ENCODE measurements around the gene ERC2. TPM values are rescaled to one million over a fixed set of nuclear protein-coding genes. Genes with fewer than 3 reads are reported as not detected.

Gene ERC2
- total and polyA plus RNA-seq, 8 donors = 1.2 to 4.8 (median 2.3) TPM

DNA sequence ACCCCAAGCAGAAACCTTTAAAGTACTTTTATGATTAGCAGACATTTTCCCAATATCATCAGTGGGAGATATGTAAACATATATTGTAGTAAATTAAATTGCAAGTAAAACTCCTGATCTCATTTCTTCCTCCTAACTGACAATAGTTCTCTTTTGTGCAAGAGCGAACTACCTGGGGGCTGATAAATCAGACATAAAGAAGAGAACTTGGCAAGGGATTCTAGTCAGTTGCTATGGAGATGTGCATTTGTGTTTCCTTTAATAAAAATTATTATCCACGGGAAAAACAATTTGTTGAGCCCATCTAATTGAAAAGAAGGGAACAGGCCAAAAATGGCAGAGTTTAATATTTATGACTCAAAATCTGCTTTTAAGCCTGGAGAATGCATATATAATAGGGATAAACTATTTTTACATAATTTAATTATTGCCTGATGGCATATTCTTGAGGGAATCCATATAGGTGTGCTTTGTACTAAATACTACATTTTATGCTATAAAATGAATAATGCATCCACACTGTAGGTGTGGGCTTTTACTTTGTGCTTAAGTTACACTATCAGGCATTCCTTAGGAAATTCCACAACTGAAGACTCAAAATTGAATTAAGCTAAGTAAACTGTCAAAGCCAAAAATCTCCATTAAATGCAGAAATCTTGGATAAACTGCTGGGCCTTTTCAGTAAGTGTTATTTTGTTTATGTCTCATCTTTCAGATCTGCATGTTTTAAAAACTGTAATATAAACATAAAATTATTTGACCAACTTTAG, 258.1 kb downstream of the ERC2 start:
- Histone ChIP-seq H3K27me3 (no peaks in the 10 kb centered on the region), H3K36me3 (no peaks in the 10 kb centered on the region), H3K27ac (no peak overlapping the region), H3K4me3 (no peak overlapping the region), H3K9me3 (no peaks in the 10 kb centered on the region), H3K4me1 (no peaks in the 10 kb centered on the region)
- intact Hi-C loops (cut with DNase I) = no loop called here
- DNase-seq = no peak
- ATAC-seq = no peak
- FAIRE-seq = no peak
- no peak for TF ChIP-seq CTCF (IDR thresholded peaks at IDR 0.05)
- WGBS, 2 donors = 84 to 85% methylated on average over 2 of the region's 2 CpGs

- no peak for DNase-seq
- no peak for ATAC-seq
- intact Hi-C loops (cut with DNase I) = no loop called here
- no peak for TF ChIP-seq CTCF (IDR thresholded peaks at IDR 0.05)
- Histone ChIP-seq H3K36me3 (no peaks in the 10 kb centered on the region), H3K4me1 (no peaks in the 10 kb centered on the region), H3K27ac (no peak overlapping the region), H3K9me3 (no peaks in the 10 kb centered on the region), H3K27me3 (no peaks in the 10 kb centered on the region), H3K4me3 (no peak overlapping the region)
- FAIRE-seq = no peak
- 87 to 89% methylated on average over 4 of the region's 4 CpGs for WGBS, 2 donors
Measured at GRCh38 chr3:56207922-56208321, 260.3 kb downstream of the ERC2 start.

GRCh38 chr3:56205406-56205805, 262.9 kb downstream of the ERC2 start:
- Histone ChIP-seq H3K4me1 (no peaks in the 10 kb centered on the region), H3K36me3 (no peaks in the 10 kb centered on the region), H3K9me3 (no peaks in the 10 kb centered on the region), H3K27me3 (no peaks in the 10 kb centered on the region), H3K27ac (no peak overlapping the region), H3K4me3 (no peak overlapping the region)
- no peak for FAIRE-seq
- 73 to 77% methylated on average over 3 of the region's 3 CpGs for WGBS, 2 donors
- no peak for DNase-seq
- ATAC-seq = no peak
- intact Hi-C loops (cut with DNase I) = no loop called here
- TF ChIP-seq CTCF (IDR thresholded peaks at IDR 0.05) = no peak

DNA sequence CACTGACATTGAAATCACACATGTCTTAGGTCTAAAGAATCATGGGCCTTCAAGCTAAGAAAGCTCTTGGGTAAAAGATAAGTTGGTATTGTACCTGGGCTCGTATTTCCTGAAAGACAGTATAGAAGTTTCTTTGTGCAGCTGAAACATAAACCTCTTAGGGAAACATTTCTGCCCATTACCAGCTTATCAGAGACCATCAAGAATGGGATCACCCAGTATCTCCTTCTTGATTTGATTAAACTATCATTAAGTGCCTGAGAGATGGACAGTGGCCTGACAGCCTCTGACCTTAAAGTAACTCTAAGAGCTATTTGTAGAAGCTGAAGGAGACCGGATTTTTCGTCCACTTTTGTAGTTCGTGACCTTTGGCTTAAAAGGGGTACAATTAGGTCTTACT, 265.3 kb downstream of the ERC2 start:
- no peak for TF ChIP-seq CTCF (IDR thresholded peaks at IDR 0.05)
- H3K4me1 ChIP-seq = no peaks in the 10 kb centered on the region
- H3K9me3 ChIP-seq = no peaks in the 10 kb centered on the region
- no peaks in the 10 kb centered on the region for H3K36me3 ChIP-seq
- no peak overlapping the region for H3K4me3 ChIP-seq
- no peak overlapping the region for H3K27ac ChIP-seq
- FAIRE-seq (no peak), ATAC-seq (no peak), DNase-seq (no peak)
- no peaks in the 10 kb centered on the region for H3K27me3 ChIP-seq
- 68 to 76% methylated on average over 4 of the region's 4 CpGs for WGBS, 2 donors
- intact Hi-C loops (cut with DNase I) = no loop called here

GRCh38 chr3:56201407-56201806, 266.9 kb downstream of the ERC2 start:
- Histone ChIP-seq H3K27ac (no peak overlapping the region), H3K36me3 (no peaks in the 10 kb centered on the region), H3K27me3 (no peaks in the 10 kb centered on the region), H3K4me1 (no peaks in the 10 kb centered on the region), H3K9me3 (no peaks in the 10 kb centered on the region), H3K4me3 (no peak overlapping the region)
- ATAC-seq (no peak), DNase-seq (no peak), FAIRE-seq (no peak)
- TF ChIP-seq CTCF (IDR thresholded peaks at IDR 0.05) = no peak
- 37 to 40% methylated on average over 1 of the region's 1 CpG for WGBS, 2 donors
- intact Hi-C loops (cut with DNase I) = no loop called here
